Esophagus squamous epithelium (tissue), 4 donors: ENCODE measurements around the gene OOEP.

Experiments
- CTCF ChIP-seq, 6 experiments: fragments of 450-650 bp in 4 of 6; fragments of 200-600 bp in 2 of 6; sonication (generic) in 2 of 6; IDR thresholded peaks; one replicate each; pipeline ENCODE4 v1.5.1; 2016 to 2019; ENCODE audit warnings: antibody characterized with exemption in 6 of 6, mild to moderate bottlenecking in 4 of 6, moderate library complexity in 4 of 6
- POLR2A ChIP-seq, 4 donors: fragments of 450-650 bp; IDR thresholded peaks; one replicate each; pipeline ENCODE4 v1.6.1; 2017; ENCODE audit warnings: antibody characterized with exemption in 4 of 4, mild to moderate bottlenecking in 4 of 4, moderate library complexity in 3 of 4

- TF ChIP-seq CTCF (IDR thresholded peaks at IDR 0.05) (no peak), POLR2A (IDR thresholded peaks at IDR 0.05) (no peak)
These were observed 46.4 kb downstream of the OOEP start for GRCh38 chr6:73323323-73323722.
